CD14-positive monocyte (primary cell): ENCODE measurements around the gene KCNE4. TPM values are rescaled to one million over a fixed set of nuclear protein-coding genes. Genes with fewer than 3 reads are reported as not detected.

ENCODE experiments used
- DNase-seq, 3 donors: peaks; one replicate each; pipeline ENCODE4 v3.0.0-alpha.2; 2011 to 2022
- H2AFZ ChIP-seq: 2 replicates; pipeline ENCODE4 v1.6.0; 2012; ENCODE audit warnings: mild to moderate bottlenecking, low read depth, low read length, inconsistent platforms; ENCODE audit not compliant: insufficient read depth, poor library complexity, severe bottlenecking
- H3K27ac ChIP-seq, 2 donors: 1 replicate in 1 of 2; 2 replicates in 1 of 2; pipeline ENCODE4 v1.5.1; 2012 to 2013; ENCODE audit warnings: low read length in 2 of 2, control low read depth in 1 of 2, inconsistent platforms in 1 of 2, low read depth in 1 of 2, mild to moderate bottlenecking in 1 of 2
- H3K27me3 ChIP-seq, 2 donors: one replicate each; pipeline versions ENCODE4 v1.6.0 to v1.6.1; 2011 to 2013; ENCODE audit warnings: low read length in 2 of 2; ENCODE audit not compliant: control insufficient read depth in 2 of 2, insufficient read depth in 2 of 2
- H3K36me3 ChIP-seq, 2 donors: replicated peaks in 1 of 2; 1 replicate in 1 of 2; 2 replicates in 1 of 2; pipeline versions ENCODE4 v1.5.1 to v1.6.1; 2012 to 2013; ENCODE audit warnings: low read length in 2 of 2, control low read depth in 1 of 2, inconsistent platforms in 1 of 2, mild to moderate bottlenecking in 1 of 2; ENCODE audit not compliant: insufficient read depth in 2 of 2, control insufficient read depth in 1 of 2
- H3K4me1 ChIP-seq, 2 donors: 1 replicate in 1 of 2; 2 replicates in 1 of 2; pipeline versions ENCODE4 v1.5.1 to v1.6.1; 2012 to 2013; ENCODE audit warnings: low read length in 2 of 2, control low read depth in 1 of 2, inconsistent platforms in 1 of 2, mild to moderate bottlenecking in 1 of 2, moderate library complexity in 1 of 2; ENCODE audit not compliant: insufficient read depth in 2 of 2, control insufficient read depth in 1 of 2
- H3K4me2 ChIP-seq: replicated peaks from 2 replicates; pipeline ENCODE3; 2012; ENCODE audit warnings: low read length, moderate library complexity, mild to moderate bottlenecking; ENCODE audit not compliant: poor library complexity, severe bottlenecking; ENCODE audit errors: extremely low read depth
- H3K4me3 ChIP-seq, 3 experiments: fragments of 200-600 bp in 1 of 3; sonication (generic) in 1 of 3; replicated peaks in 1 of 3; 1 replicate in 2 of 3; 2 replicates in 1 of 3; pipeline ENCODE4 v1.5.1; 2011 to 2013; ENCODE audit warnings: low read length in 3 of 3, mild to moderate bottlenecking in 3 of 3, control low read depth in 2 of 3, low read depth in 2 of 3, inconsistent platforms in 1 of 3, moderate library complexity in 1 of 3
- H3K79me2 ChIP-seq: 2 replicates; pipeline ENCODE4 v1.6.0; 2012; ENCODE audit warnings: mild to moderate bottlenecking, control low read depth, inconsistent platforms, low read length, moderate library complexity; ENCODE audit not compliant: insufficient read depth
- H3K9ac ChIP-seq: 2 replicates; pipeline ENCODE4 v1.6.0; 2017; ENCODE audit warnings: low read length, mild to moderate bottlenecking; ENCODE audit not compliant: insufficient read depth, poor library complexity, severe bottlenecking
- H3K9me3 ChIP-seq, 2 donors: replicated peaks in 1 of 2; 1 replicate in 1 of 2; 2 replicates in 1 of 2; pipeline versions ENCODE4 v1.5.1 to v1.6.1; 2012 to 2013; ENCODE audit warnings: low read length in 2 of 2, control low read depth in 1 of 2; ENCODE audit not compliant: control insufficient read depth in 1 of 2, insufficient read depth in 1 of 2
- H4K20me1 ChIP-seq: 2 replicates; pipeline ENCODE4 v1.6.0; 2012; ENCODE audit warnings: mild to moderate bottlenecking, low read length, control low read depth, moderate library complexity; ENCODE audit not compliant: insufficient read depth
- H3K27ac Mint-ChIP-seq, 7 donors: one replicate each; pipeline ENCODE4 v1.8.0; 2020; ENCODE audit warnings: mild to moderate bottlenecking in 7 of 7, mixed read lengths in 7 of 7, moderate library complexity in 6 of 7, inconsistent platforms in 2 of 7
- H3K27me3 Mint-ChIP-seq, 3 donors: one replicate each; pipeline ENCODE4 v1.8.0; 2021 to 2022; ENCODE audit warnings: low read depth in 3 of 3, mild to moderate bottlenecking in 3 of 3, mixed read lengths in 3 of 3, moderate library complexity in 3 of 3, inconsistent platforms in 1 of 3
- H3K36me3 Mint-ChIP-seq, 2 donors: one replicate each; pipeline ENCODE4 v1.8.0; 2020; ENCODE audit warnings: mixed read lengths in 2 of 2, inconsistent platforms in 1 of 2, mild to moderate bottlenecking in 1 of 2
- H3K4me1 Mint-ChIP-seq: one replicate; pipeline ENCODE4 v1.8.0; 2020; ENCODE audit warnings: mild to moderate bottlenecking, mixed read lengths
- H3K4me3 Mint-ChIP-seq, 2 donors: one replicate each; pipeline ENCODE4 v1.8.0; 2020; ENCODE audit warnings: mild to moderate bottlenecking in 2 of 2, mixed read lengths in 2 of 2, moderate library complexity in 1 of 2
- H3K9me3 Mint-ChIP-seq, 7 donors: one replicate each; pipeline ENCODE4 v1.8.0; 2020 to 2022; ENCODE audit warnings: mixed read lengths in 7 of 7, mild to moderate bottlenecking in 6 of 7, moderate library complexity in 6 of 7, inconsistent platforms in 2 of 7
- WGBS: methylation state at CpG from one replicate; pipeline ENCODE4 v1.1.5; 2013; ENCODE audit warnings: missing lambda C conversion rate; ENCODE audit not compliant: insufficient coverage; 5-methylcytosine and 5-hydroxymethylcytosine counted together
- intact Hi-C, 2 donors: fragments of 100-400 bp; cut with micrococcal nuclease; formaldehyde crosslinking; loops; one replicate each; pipeline versions ENCODE4 v1.15.0 to v1.15.1; 2023
- polyA plus RNA-seq, 3 donors: library from polyadenylated mRNA; depleted of rRNA in 1 of 3; unstranded in 2 of 3; stranded (reverse) in 1 of 3; fragments of 300-500 nt in 2 of 3; fragments of >200 nt in 1 of 3; fragmentation: Illumina TruSeq in 2 of 3; gene quantifications; 1 replicate in 2 of 3; 2 replicates in 1 of 3; pipeline ENCODE4 v1.2.3, GENCODE V29; 2012 to 2021
- TF ChIP-seq, protein P1 (sequence below): fragments of 200-600 bp; IDR thresholded peaks from one replicate; pipeline ENCODE4 v1.8.0; 2022; ENCODE audit warnings: antibody characterized with exemption, mild to moderate bottlenecking

Gene KCNE4
- polyA plus RNA-seq, 3 donors = not detected

DNA sequence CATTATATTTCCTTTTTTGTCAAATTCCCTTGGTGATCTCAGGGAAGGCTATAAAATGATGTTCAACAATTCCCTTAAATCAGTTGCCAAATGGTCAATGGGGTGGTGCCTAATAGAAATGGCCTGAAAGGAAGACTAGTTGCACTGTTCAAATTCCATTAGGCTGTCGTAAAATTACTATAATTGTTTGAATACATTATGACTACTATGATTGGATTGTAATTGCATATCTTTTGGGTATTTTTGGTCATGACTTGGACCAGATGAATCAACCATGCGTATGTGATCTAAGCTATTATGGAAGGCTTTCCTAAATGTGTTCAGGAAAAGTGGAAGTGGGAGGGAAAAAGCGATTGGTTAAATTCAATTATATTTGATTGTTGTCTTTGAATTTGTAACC lies 41.3 kb upstream of the KCNE4 start:
- no peaks in the 10 kb centered on the region for H3K79me2 ChIP-seq
- DNase-seq = no peak
- no peaks in the 10 kb centered on the region for H3K9me3 ChIP-seq
- 86% methylated on average over 1 of the region's 3 CpGs for WGBS
- Mint-ChIP-seq H3K4me3 (no peak overlapping the region), H3K27ac (no peak overlapping the region), H3K36me3 (no peaks in the 10 kb centered on the region), H3K27me3 (peaks cover 1 to 7% (median 2%) of the 10 kb centered on the region in 3 donors), H3K4me1 (no peaks in the 10 kb centered on the region), H3K9me3 (peaks cover 0 to 8% (median 7%) of the 10 kb centered on the region in 7 donors)
- H3K27ac ChIP-seq = no peak overlapping the region
- H3K36me3 ChIP-seq = no peaks in the 10 kb centered on the region
- H3K4me1 ChIP-seq = no peaks in the 10 kb centered on the region
- no peak overlapping the region for H3K9ac ChIP-seq
- TF ChIP-seq, protein P1, sequence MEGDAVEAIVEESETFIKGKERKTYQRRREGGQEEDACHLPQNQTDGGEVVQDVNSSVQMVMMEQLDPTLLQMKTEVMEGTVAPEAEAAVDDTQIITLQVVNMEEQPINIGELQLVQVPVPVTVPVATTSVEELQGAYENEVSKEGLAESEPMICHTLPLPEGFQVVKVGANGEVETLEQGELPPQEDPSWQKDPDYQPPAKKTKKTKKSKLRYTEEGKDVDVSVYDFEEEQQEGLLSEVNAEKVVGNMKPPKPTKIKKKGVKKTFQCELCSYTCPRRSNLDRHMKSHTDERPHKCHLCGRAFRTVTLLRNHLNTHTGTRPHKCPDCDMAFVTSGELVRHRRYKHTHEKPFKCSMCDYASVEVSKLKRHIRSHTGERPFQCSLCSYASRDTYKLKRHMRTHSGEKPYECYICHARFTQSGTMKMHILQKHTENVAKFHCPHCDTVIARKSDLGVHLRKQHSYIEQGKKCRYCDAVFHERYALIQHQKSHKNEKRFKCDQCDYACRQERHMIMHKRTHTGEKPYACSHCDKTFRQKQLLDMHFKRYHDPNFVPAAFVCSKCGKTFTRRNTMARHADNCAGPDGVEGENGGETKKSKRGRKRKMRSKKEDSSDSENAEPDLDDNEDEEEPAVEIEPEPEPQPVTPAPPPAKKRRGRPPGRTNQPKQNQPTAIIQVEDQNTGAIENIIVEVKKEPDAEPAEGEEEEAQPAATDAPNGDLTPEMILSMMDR = no peak
- no peak overlapping the region for H3K4me3 ChIP-seq
- H3K4me2 ChIP-seq = no peak overlapping the region
- H3K27me3 ChIP-seq = no peaks in the 10 kb centered on the region
- no peaks in the 10 kb centered on the region for H4K20me1 ChIP-seq
- no peak overlapping the region for H2AFZ ChIP-seq
- intact Hi-C loops = no loop called here

GRCh38 chr2:223012291-223012690 lies 39.7 kb upstream of the KCNE4 start:
- Histone ChIP-seq H3K79me2 (no peaks in the 10 kb centered on the region), H3K27me3 (no peaks in the 10 kb centered on the region), H3K4me2 (no peak overlapping the region), H3K4me1 (no peaks in the 10 kb centered on the region), H3K27ac (no peak overlapping the region), H3K36me3 (no peaks in the 10 kb centered on the region), H2AFZ (no peak overlapping the region), H4K20me1 (no peaks in the 10 kb centered on the region), H3K4me3 (no peak overlapping the region), H3K9ac (no peak overlapping the region), H3K9me3 (no peaks in the 10 kb centered on the region)
- peaks cover 0 to 7% (median 1%) of the 10 kb centered on the region in 3 donors for H3K27me3 Mint-ChIP-seq
- DNase-seq = no peak
- H3K36me3 Mint-ChIP-seq = no peaks in the 10 kb centered on the region
- intact Hi-C loops = no loop called here
- peaks cover 0 to 8% (median 4%) of the 10 kb centered on the region in 7 donors for H3K9me3 Mint-ChIP-seq
- TF ChIP-seq, protein P1 = no peak
- H3K4me3 Mint-ChIP-seq = no peak overlapping the region
- 93% methylated on average over 3 of the region's 6 CpGs for WGBS
- no peaks in the 10 kb centered on the region for H3K4me1 Mint-ChIP-seq
- no peak overlapping the region for H3K27ac Mint-ChIP-seq
